ENCODE results near the gene PLXNB2.

PLXNB2 gene

DNA sequence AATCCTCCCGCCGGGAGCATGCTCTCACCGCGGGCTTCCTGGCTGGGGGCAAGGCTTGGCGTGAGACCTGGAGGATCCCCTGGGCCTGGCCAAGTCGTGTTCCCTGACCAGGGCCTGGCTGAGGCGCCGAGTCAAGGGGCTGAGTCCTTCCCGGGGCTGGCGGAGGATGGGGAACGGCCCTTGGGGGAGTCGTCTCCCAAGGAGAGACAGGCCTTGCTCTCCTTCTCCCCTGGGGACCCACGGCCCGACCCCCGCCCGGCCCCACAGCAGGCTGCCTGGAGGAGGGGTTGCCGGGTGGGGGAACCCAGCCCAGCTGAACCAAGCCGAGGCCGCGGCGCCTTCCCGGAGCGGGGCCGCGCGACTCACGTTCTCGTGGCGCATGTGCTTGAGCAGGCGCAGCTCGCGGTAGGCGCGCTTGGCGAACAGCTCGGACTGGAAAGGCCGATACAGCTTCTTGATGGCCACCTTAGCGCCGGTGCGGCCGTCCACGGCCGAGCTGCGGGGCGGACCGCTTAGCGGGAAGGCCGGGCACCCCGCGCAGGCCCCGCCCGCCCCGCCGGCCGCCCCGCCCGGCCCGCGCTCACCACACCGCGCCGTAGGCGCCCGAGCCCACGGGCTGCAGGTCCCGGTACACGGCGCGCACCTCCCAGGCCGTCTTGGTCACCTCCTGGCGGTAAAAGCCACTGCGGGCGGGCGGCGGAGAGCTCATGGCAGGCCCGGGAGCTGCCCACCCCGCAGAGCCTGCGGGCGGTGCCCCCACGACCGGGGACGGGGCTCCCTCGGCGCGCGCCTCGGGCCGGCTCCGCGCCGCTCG lies 46.4 kb downstream of the PLXNB2 start:
- DNase-seq (ENCODE audit: low read depth, low spot score) = peak; percentile 66
- in situ Hi-C loops (cut with HindIII; ENCODE audit: low sequenced_read_pairs) = no loop called here
- peak overlapping the region; percentile 63 for H3K4me3 ChIP-seq (ENCODE audit: low read depth, low read length)
- TF ChIP-seq, protein P1, sequence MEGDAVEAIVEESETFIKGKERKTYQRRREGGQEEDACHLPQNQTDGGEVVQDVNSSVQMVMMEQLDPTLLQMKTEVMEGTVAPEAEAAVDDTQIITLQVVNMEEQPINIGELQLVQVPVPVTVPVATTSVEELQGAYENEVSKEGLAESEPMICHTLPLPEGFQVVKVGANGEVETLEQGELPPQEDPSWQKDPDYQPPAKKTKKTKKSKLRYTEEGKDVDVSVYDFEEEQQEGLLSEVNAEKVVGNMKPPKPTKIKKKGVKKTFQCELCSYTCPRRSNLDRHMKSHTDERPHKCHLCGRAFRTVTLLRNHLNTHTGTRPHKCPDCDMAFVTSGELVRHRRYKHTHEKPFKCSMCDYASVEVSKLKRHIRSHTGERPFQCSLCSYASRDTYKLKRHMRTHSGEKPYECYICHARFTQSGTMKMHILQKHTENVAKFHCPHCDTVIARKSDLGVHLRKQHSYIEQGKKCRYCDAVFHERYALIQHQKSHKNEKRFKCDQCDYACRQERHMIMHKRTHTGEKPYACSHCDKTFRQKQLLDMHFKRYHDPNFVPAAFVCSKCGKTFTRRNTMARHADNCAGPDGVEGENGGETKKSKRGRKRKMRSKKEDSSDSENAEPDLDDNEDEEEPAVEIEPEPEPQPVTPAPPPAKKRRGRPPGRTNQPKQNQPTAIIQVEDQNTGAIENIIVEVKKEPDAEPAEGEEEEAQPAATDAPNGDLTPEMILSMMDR (IDR thresholded peaks at IDR 0.05; ENCODE audit: low read depth, low read length) = no peak

DNA sequence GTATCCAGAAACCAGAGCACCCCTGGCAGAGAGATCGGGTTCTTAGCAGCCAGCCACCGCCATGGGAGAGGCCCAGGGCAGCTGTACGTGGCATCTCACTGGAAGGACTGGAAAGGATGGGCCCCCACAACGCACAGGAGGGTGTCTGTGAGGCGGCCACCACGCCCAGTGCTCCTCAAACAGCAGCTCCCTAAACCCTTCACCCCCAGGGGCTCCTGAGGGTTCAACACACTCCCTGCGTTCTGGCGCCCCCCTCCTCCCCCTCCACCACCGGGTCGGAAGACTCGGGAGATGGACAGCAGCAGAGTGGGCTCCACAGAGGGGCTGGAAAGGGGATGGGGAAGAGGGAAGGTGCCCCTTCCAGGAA lies 47.0 kb downstream of the PLXNB2 start:
- no peak for DNase-seq (ENCODE audit: low read depth, low spot score)
- TF ChIP-seq, protein P1 (IDR thresholded peaks at IDR 0.05; ENCODE audit: low read depth, low read length) = no peak
- peak overlapping the region; percentile 63 for H3K4me3 ChIP-seq (ENCODE audit: low read depth, low read length)

DNA sequence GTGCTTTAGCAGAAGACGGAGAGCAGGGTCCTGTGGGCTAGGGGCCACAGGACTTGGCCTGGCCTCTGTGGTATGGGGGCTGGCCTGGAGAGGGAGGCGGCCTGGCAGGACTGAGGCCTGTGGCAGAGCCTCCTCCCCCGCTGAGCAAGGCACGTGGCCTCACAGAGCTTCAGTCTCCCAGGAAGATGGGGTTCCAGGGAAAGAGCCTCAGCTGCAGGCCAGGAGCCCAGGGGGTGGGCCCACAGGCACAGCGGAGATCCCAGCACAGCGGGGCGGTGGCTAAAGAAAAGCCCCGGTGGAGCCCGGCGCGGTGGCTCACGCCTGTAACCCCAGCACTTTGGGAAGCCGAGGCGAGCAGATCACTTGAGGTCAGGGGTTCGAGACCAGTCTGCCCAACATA lies 48.1 kb downstream of the PLXNB2 start:
- no peak for DNase-seq (ENCODE audit: low read depth, low spot score)
- in situ Hi-C loops (cut with HindIII; ENCODE audit: low sequenced_read_pairs) = no loop called here
- H3K4me3 ChIP-seq (ENCODE audit: low read depth, low read length) = no peak overlapping the region
- TF ChIP-seq, protein P1 (IDR thresholded peaks at IDR 0.05; ENCODE audit: low read depth, low read length) = no peak

More for the DNA sequence above, 47.0 kb downstream of the PLXNB2 start:
- in situ Hi-C loops (cut with HindIII; ENCODE audit: low sequenced_read_pairs) = no loop called here

DNA sequence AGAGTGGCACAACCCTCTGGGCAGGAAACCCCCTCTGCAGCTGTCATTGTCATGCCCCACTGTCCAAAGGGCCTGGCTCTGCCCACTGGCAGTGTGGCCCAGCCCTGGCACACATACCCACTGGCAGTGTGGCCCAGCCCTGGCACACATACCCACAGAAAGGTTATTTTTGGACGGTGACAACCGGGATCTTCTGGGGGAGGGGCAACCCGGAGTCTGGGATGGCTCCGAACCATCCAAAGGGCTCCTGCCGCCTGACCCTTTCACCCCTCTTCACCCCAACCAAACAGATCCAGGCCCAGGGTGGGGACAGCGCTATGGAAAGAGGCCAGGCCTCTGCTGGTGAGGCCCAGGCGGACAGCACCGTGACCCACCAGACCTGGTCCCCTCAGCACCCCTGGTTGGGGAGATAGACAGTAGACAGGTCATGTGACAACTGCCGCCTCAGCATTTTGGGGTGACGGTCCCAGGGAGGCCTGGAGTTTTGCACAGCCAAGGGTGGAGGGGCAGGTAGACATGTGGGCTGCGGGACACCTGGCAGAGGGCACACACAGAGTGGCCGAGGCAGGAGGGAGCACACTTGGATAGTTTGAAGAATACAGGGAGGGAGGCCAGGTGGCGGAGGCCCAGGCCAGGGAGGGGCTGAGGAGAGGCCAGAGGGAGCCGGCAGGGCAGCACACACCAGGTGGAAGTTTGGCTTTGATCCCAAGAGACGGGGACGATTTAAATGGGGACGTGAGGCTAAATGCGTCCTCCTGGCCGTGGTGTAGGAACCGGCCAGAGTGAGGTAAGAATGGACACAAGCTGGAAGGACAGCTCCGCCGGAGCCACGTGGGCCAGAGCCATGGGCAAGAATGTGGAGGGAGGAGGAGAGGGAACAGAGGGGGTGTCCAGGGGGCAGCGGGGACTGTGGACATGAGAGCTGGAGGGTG lies 48.8 kb downstream of the PLXNB2 start:
- H3K4me3 ChIP-seq (ENCODE audit: low read depth, low read length) = no peak overlapping the region
- TF ChIP-seq, protein P1 (IDR thresholded peaks at IDR 0.05; ENCODE audit: low read depth, low read length) = no peak
- DNase-seq (ENCODE audit: low read depth, low spot score) = no peak
- in situ Hi-C loops (cut with HindIII; ENCODE audit: low sequenced_read_pairs) = no loop called here

DNA sequence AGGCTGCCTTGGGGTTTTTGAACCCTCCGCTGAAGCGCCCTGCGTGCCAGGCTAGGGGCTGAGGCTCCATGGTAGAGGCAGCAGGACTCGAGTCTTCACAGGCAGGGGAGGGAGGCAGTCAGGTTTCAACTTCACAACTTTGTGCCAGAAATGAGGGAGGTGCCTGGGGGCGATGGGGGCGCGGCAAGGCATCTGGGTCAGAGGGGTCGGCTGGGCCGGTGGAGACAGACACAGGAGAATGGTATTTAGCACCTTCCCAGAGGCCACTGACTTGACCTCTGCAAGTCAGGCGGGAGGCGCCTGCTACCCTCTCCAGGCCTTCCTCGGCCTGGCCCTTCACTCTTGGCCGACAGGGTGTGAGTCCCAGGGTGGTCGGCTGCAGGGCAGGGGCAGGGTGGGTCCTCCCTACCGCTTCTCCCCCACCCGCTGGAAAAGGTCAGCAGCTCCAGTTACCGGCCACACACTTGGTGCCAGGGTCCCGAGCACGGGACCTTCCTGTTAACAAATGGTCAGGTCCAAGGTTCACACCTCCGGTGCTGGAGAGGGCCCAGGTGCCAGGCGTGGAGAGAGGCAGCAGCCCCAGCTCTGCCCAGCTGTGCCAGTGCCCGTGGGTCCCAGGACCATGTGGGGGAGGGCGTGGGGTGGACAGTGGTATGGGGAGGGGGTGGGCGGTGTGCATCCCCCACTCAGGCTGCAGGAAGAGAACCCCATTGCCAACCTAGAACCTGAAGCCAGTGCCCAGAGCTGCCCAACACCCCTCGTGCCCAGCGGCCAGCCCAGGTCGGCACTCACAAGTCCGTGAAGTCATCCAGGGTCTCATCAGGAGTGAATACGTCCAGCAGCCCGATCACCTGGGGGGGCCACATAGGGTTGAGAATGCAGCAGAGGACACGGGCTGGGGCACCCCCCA lies 49.7 kb downstream of the PLXNB2 start:
- H3K4me3 ChIP-seq (ENCODE audit: low read depth, low read length) = no peak overlapping the region
- in situ Hi-C loops (cut with HindIII; ENCODE audit: low sequenced_read_pairs) = no loop called here
- no peak for DNase-seq (ENCODE audit: low read depth, low spot score)
- TF ChIP-seq, protein P1 (IDR thresholded peaks at IDR 0.05; ENCODE audit: low read depth, low read length) = no peak

DNA sequence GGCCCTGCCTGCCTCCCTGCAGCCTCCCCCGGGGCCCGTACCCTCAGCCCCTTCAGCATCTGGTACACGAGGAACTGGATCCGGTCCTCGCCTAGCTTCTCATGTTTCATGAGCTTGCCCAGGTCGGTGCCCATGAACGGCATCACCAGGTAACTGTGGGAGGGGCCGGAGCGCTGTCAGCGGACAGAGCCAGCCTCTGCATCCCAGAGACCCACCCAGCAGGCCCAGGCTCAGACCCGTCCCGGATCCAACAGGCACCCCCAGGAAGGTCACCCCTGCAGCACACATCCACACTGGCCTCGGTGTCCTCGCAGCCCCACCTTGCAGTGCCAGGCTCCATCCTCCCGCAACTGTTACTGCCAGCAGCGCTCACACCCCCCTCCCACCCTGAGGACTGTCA lies 50.4 kb downstream of the PLXNB2 start:
- TF ChIP-seq, protein P1 (IDR thresholded peaks at IDR 0.05; ENCODE audit: low read depth, low read length) = no peak
- no peak overlapping the region for H3K4me3 ChIP-seq (ENCODE audit: low read depth, low read length)
- in situ Hi-C loops (cut with HindIII; ENCODE audit: low sequenced_read_pairs) = no loop called here
- DNase-seq (ENCODE audit: low read depth, low spot score) = no peak
